Activated naive CD8-positive, alpha-beta T cell treated with anti-CD3 and anti-CD28 coated beads for 36 hours (primary cell): ENCODE measurements around the gene PLA2G3. TPM values are rescaled to one million over a fixed set of nuclear protein-coding genes. Genes with fewer than 3 reads are reported as not detected.
A peak's percentile ranks its signal among the peaks of the same experiment; 100 is the strongest.
"Not testable (repeated sequence)": the region's sequence is repeated elsewhere in the genome, so short reads cannot be mapped to it uniquely, and the experiment has no call there.

Experiments used
- DNase-seq: peaks from one replicate; pipeline ENCODE4 v3.0.0; 2021
- H3K27ac Mint-ChIP-seq: one replicate; pipeline ENCODE4 v1.8.0; 2022; ENCODE audit warnings: mild to moderate bottlenecking, moderate library complexity, mixed read lengths
- H3K27me3 Mint-ChIP-seq: one replicate; pipeline ENCODE4 v1.8.0; 2022; ENCODE audit warnings: mild to moderate bottlenecking, mixed read lengths
- H3K36me3 Mint-ChIP-seq: one replicate; pipeline ENCODE4 v1.8.0; 2021; ENCODE audit warnings: mild to moderate bottlenecking, mixed read lengths
- H3K4me1 Mint-ChIP-seq: one replicate; pipeline ENCODE4 v1.8.0; 2021; ENCODE audit warnings: mixed read lengths
- H3K4me3 Mint-ChIP-seq: one replicate; pipeline ENCODE4 v1.8.0; 2022; ENCODE audit warnings: mild to moderate bottlenecking, moderate library complexity, mixed read lengths
- H3K9me3 Mint-ChIP-seq: one replicate; pipeline ENCODE4 v1.8.0; 2022; ENCODE audit warnings: mixed read lengths
- total RNA-seq, 2 experiments: library from RNA; stranded (reverse); gene quantifications; one replicate each; pipeline ENCODE4 v1.2.3, GENCODE V29; 2021

Gene PLA2G3, protein sequence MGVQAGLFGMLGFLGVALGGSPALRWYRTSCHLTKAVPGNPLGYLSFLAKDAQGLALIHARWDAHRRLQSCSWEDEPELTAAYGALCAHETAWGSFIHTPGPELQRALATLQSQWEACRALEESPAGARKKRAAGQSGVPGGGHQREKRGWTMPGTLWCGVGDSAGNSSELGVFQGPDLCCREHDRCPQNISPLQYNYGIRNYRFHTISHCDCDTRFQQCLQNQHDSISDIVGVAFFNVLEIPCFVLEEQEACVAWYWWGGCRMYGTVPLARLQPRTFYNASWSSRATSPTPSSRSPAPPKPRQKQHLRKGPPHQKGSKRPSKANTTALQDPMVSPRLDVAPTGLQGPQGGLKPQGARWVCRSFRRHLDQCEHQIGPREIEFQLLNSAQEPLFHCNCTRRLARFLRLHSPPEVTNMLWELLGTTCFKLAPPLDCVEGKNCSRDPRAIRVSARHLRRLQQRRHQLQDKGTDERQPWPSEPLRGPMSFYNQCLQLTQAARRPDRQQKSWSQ
- not detected for total RNA-seq

GRCh38 chr22:31139866-31140716 is at the start of gene PLA2G3:
Gene PLA2G3, minus strand, starts transcription at chr22:31140508. Its CDS starts 154 bp downstream, at chr22:31140354.
- H3K27ac Mint-ChIP-seq, result no peak within 1 kb of the TSS
- no peak within 1 kb of the TSS for H3K4me3 Mint-ChIP-seq
- no peak for DNase-seq
- H3K36me3 Mint-ChIP-seq, result no peaks in the 10 kb centered on the region
- no peaks in the 10 kb centered on the region for H3K27me3 Mint-ChIP-seq
- peaks cover 8% of the 10 kb centered on the region for H3K9me3 Mint-ChIP-seq
- peaks cover 10% of the 10 kb centered on the region for H3K4me1 Mint-ChIP-seq

- DNase-seq, result no peak
- H3K27me3 Mint-ChIP-seq, result no peaks in the 10 kb centered on the region
- H3K36me3 Mint-ChIP-seq, result peaks cover 10% of the 10 kb centered on the region
- H3K9me3 Mint-ChIP-seq, result no peaks in the 10 kb centered on the region
- H3K4me1 Mint-ChIP-seq, result no peaks in the 10 kb centered on the region
- no peak overlapping the region for H3K27ac Mint-ChIP-seq
- H3K4me3 Mint-ChIP-seq, result no peak overlapping the region
Measured at GRCh38 chr22:31187627-31188026, 47.3 kb upstream of the PLA2G3 start.

DNA sequence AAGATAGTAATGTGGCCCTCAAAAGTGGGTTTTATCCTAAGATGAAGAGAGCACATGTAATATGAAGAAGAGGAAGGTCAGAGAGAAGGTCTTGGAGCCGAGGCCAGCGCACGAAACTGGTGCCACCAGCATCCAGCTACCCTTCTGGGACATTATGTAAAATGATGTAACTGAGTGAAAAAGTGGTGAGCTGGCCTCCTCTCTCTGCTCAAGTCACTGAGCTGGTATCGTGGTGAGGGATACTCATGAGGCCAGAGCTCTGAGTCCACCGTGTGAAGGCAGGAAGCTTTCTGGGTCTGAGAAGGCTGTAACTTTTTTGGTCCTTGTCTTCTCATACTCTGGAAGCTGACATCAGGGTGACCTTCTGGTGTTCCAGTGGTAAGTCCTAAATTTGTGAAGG is 44.7 kb upstream of the PLA2G3 start:
- H3K27me3 Mint-ChIP-seq, result no peaks in the 10 kb centered on the region
- H3K9me3 Mint-ChIP-seq, result peaks cover 2% of the 10 kb centered on the region
- no peak overlapping the region for H3K4me3 Mint-ChIP-seq
- DNase-seq, result no peak
- no peaks in the 10 kb centered on the region for H3K4me1 Mint-ChIP-seq
- no peak overlapping the region for H3K27ac Mint-ChIP-seq
- peaks cover 16% of the 10 kb centered on the region for H3K36me3 Mint-ChIP-seq

GRCh38 chr22:31184015-31184414 is 43.7 kb upstream of the PLA2G3 start:
- Mint-ChIP-seq H3K27ac (no peak overlapping the region), H3K4me1 (peaks cover 9% of the 10 kb centered on the region), H3K9me3 (peaks cover 2% of the 10 kb centered on the region), H3K4me3 (no peak overlapping the region), H3K27me3 (no peaks in the 10 kb centered on the region), H3K36me3 (peaks cover 13% of the 10 kb centered on the region)
- DNase-seq, result no peak

GRCh38 chr22:31179345-31179744 is 39.0 kb upstream of the PLA2G3 start:
- Mint-ChIP-seq H3K4me1 (peaks cover 14% of the 10 kb centered on the region), H3K36me3 (peaks cover 10% of the 10 kb centered on the region), H3K27ac (no peak overlapping the region), H3K27me3 (no peaks in the 10 kb centered on the region), H3K4me3 (no peak overlapping the region), H3K9me3 (peaks cover 2% of the 10 kb centered on the region)
- DNase-seq, result no peak

- H3K27me3 Mint-ChIP-seq, result no peaks in the 10 kb centered on the region
- peaks cover 10% of the 10 kb centered on the region for H3K36me3 Mint-ChIP-seq
- no peak overlapping the region for H3K4me3 Mint-ChIP-seq
- H3K27ac Mint-ChIP-seq, result no peak overlapping the region
- no peak for DNase-seq
- H3K9me3 Mint-ChIP-seq, result peaks cover 2% of the 10 kb centered on the region
- H3K4me1 Mint-ChIP-seq, result peaks cover 16% of the 10 kb centered on the region
Measured at GRCh38 chr22:31178859-31179258, 38.6 kb upstream of the PLA2G3 start.

- H3K27ac Mint-ChIP-seq, result no peak overlapping the region
- peaks cover 10% of the 10 kb centered on the region for H3K36me3 Mint-ChIP-seq
- peaks cover 2% of the 10 kb centered on the region for H3K9me3 Mint-ChIP-seq
- no peaks in the 10 kb centered on the region for H3K27me3 Mint-ChIP-seq
- DNase-seq, result no peak
- H3K4me1 Mint-ChIP-seq, result peaks cover 29% of the 10 kb centered on the region
- H3K4me3 Mint-ChIP-seq, result no peak overlapping the region
Measured at GRCh38 chr22:31177420-31178162, 37.3 kb upstream of the PLA2G3 start.

- peaks cover 10% of the 10 kb centered on the region for H3K36me3 Mint-ChIP-seq
- DNase-seq, result no peak
- no peak overlapping the region for H3K27ac Mint-ChIP-seq
- H3K4me3 Mint-ChIP-seq, result no peak overlapping the region
- no peaks in the 10 kb centered on the region for H3K27me3 Mint-ChIP-seq
- H3K9me3 Mint-ChIP-seq, result peaks cover 2% of the 10 kb centered on the region
- peaks cover 35% of the 10 kb centered on the region for H3K4me1 Mint-ChIP-seq
Measured at GRCh38 chr22:31176923-31177322, 36.6 kb upstream of the PLA2G3 start.

DNA sequence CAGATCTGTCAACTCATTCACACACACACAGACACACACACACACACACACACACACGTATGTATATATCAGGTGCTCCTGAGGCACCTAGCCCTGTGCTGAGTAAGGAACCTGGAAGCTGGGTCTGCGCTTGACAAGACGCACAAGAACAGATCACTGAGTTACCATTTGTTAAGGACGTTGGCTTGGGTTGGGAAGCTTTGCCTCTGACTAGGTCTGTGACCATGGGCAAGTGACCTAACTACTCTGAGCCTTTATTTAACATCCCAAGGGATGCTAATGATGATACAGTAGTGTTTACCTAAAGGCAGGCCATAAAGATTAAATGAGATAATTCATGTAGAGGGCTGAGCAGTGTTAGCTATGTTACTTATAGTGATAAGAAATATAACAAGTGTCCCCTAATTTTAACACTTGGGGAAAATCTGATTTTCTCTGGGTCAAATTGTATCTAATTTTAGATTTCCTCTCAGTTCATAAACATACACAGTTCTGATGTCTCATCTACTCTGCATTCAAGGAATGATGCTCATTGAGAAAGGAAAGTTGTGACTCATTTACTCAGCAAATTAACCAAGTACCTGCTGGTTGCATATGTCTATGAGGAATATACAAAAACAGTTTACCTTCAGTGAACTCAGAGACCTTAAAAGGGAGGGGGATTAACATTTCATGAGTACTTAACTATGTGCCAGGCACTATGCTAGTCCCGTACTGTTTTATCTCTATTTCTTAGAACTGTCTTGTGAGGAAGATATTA is 33.3 kb upstream of the PLA2G3 start:
- Mint-ChIP-seq H3K27me3 (no peaks in the 10 kb centered on the region), H3K4me1 (peaks cover 30% of the 10 kb centered on the region), H3K4me3 (peak overlapping the region; percentile 12), H3K9me3 (no peaks in the 10 kb centered on the region), H3K27ac (peak overlapping the region; percentile 79), H3K36me3 (peaks cover 2% of the 10 kb centered on the region)
- DNase-seq, result no peak

GRCh38 chr22:31171734-31172133 is 31.4 kb upstream of the PLA2G3 start:
- H3K4me1 Mint-ChIP-seq, result peaks cover 41% of the 10 kb centered on the region
- not testable (repeated sequence) for H3K4me3 Mint-ChIP-seq, H3K9me3 Mint-ChIP-seq, H3K27ac Mint-ChIP-seq, DNase-seq, H3K27me3 Mint-ChIP-seq, H3K36me3 Mint-ChIP-seq

DNA sequence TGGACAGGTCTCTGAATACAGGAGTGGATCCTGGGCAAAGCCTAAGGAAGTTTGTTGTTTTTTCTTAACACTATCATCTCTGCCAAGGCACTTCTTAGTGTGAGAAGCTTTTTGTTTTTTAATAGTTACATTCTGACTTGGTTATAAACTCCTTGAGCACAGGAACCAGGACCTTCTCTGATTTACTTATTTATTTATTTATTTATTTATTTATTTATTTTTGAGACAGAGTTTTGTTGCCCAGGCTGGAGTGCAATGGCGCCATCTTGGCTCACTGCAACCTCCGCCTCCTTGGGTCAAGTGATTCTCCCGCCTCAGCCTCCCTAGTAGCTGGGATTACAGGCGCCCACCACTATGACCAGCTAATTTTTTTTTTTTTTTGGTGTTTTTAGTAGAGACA is 30.7 kb upstream of the PLA2G3 start:
- Mint-ChIP-seq H3K9me3 (no peaks in the 10 kb centered on the region), H3K4me3 (no peak overlapping the region), H3K4me1 (peaks cover 41% of the 10 kb centered on the region), H3K36me3 (peaks cover 13% of the 10 kb centered on the region), H3K27me3 (no peaks in the 10 kb centered on the region), H3K27ac (no peak overlapping the region)
- DNase-seq, result no peak

GRCh38 chr22:31162015-31162765 is 21.9 kb upstream of the PLA2G3 start:
- Mint-ChIP-seq H3K27me3 (no peaks in the 10 kb centered on the region), H3K9me3 (peaks cover 5% of the 10 kb centered on the region), H3K27ac (no peak overlapping the region), H3K4me3 (peak overlapping the region; percentile 12), H3K36me3 (peaks cover 15% of the 10 kb centered on the region), H3K4me1 (peaks cover 27% of the 10 kb centered on the region)
- no peak for DNase-seq

GRCh38 chr22:31161386-31161785 is 21.1 kb upstream of the PLA2G3 start:
- Mint-ChIP-seq H3K36me3 (peaks cover 11% of the 10 kb centered on the region), H3K4me1 (peaks cover 26% of the 10 kb centered on the region), H3K4me3 (peak overlapping the region; percentile 99), H3K9me3 (peaks cover 5% of the 10 kb centered on the region), H3K27ac (no peak overlapping the region), H3K27me3 (no peaks in the 10 kb centered on the region)
- no peak for DNase-seq
